Panc1 (cell line): ENCODE measurements around the gene ADD1. TPM values are rescaled to one million over a fixed set of nuclear protein-coding genes. Genes with fewer than 3 reads are reported as not detected.

Experiments
- ATAC-seq: fragments of 200-7000 bp; cut with Tn5 transposase; 2 replicates; pipeline ENCODE4 v1.9.1; 2020; ENCODE audit warnings: mild to moderate bottlenecking, moderate library complexity
- BruUV-seq: library from RNA; stranded (reverse); fragments of 400-500 nt; replicated peaks from 2 replicates; lab custom pipeline; 2021; lab: Mats Ljungman, UMichigan
- CTCF ChIA-PET: fragments of 300-600 bp; sonication (Branson Sonifier 250); formaldehyde crosslinking; loops from one replicate; lab custom pipeline; 2022; ENCODE audit warnings: antibody characterized with exemption; lab: Charles Lee
- POLR2A ChIA-PET: fragments of 300-600 bp; sonication (Branson Sonifier 250); formaldehyde crosslinking; loops from one replicate; lab custom pipeline; 2022; ENCODE audit warnings: antibody characterized with exemption; lab: Charles Lee
- DNase-seq: peaks from one replicate; pipeline ENCODE4 v3.0.0-alpha.2; 2010; ENCODE audit warnings: low read depth, low spot score
- H3K27ac ChIP-seq: 2 replicates; pipeline ENCODE4 v1.5.1; 2011; ENCODE audit warnings: mild to moderate bottlenecking, low read length, inconsistent platforms
- H3K27me3 ChIP-seq: fragments of 200-500 bp; sonication (Bioruptor generic); 2 replicates; pipeline ENCODE4 v1.6.0; 2014; ENCODE audit warnings: low read length, inconsistent platforms; ENCODE audit not compliant: control insufficient read depth, insufficient read depth
- H3K36me3 ChIP-seq: fragments of 200-500 bp; sonication (Bioruptor generic); 2 replicates; pipeline ENCODE4 v1.5.1; 2014; ENCODE audit warnings: inconsistent platforms, mild to moderate bottlenecking, low read length, moderate library complexity; ENCODE audit not compliant: control insufficient read depth, insufficient read depth
- H3K4me1 ChIP-seq: 2 replicates; pipeline ENCODE4 v1.5.1; 2011; ENCODE audit warnings: inconsistent platforms, mild to moderate bottlenecking, low read length, moderate library complexity; ENCODE audit not compliant: control insufficient read depth, insufficient read depth
- H3K4me3 ChIP-seq, 2 experiments: 2 replicates each; pipeline ENCODE4 v1.5.1; 2011 to 2012; ENCODE audit warnings: low read depth in 2 of 2, low read length in 2 of 2, mild to moderate bottlenecking in 2 of 2, inconsistent platforms in 1 of 2, moderate library complexity in 1 of 2
- H3K9me3 ChIP-seq: fragments of 200-500 bp; sonication (Bioruptor generic); 2 replicates; pipeline ENCODE4 v1.5.1; 2014; ENCODE audit warnings: low read depth, mild to moderate bottlenecking, inconsistent platforms, low read length, moderate library complexity; ENCODE audit not compliant: control insufficient read depth, insufficient read depth
- CTCF ChIP-seq: fragments of 450-650 bp; IDR thresholded peaks from 2 replicates; pipeline ENCODE4 v1.5.1; 2017; ENCODE audit warnings: mild to moderate bottlenecking
- POLR2AphosphoS5 ChIP-seq: IDR thresholded peaks from 2 replicates; pipeline ENCODE4 v1.6.1; 2012; ENCODE audit warnings: mild to moderate bottlenecking, low read depth, low read length, moderate library complexity
- REST ChIP-seq, 2 experiments: IDR thresholded peaks; 2 replicates each; pipeline ENCODE4 v1.6.1; 2011 to 2012; ENCODE audit warnings: low read depth in 2 of 2, control low read depth in 1 of 2, low read length in 1 of 2, mild to moderate bottlenecking in 1 of 2, moderate library complexity in 1 of 2; ENCODE audit not compliant: insufficient read depth in 1 of 2
- SIN3A ChIP-seq: IDR thresholded peaks from 2 replicates; pipeline ENCODE4 v1.6.1; 2012; ENCODE audit warnings: low read depth, mild to moderate bottlenecking, low read length, moderate library complexity, borderline replicate concordance; ENCODE audit not compliant: insufficient read depth
- TCF7L2 ChIP-seq: IDR thresholded peaks from 2 replicates; pipeline ENCODE4 v1.6.1; 2011; ENCODE audit warnings: mild to moderate bottlenecking, low read depth, low read length, inconsistent platforms
- in situ Hi-C: cut with HindIII; loops from 2 replicates; pipeline ENCODE4 v1.10.0; 2016; ENCODE audit warnings: low sequenced_read_pairs, low pct_unique_long_range_greater_than_20kb
- intact Hi-C: fragments of 100-400 bp; cut with micrococcal nuclease; formaldehyde crosslinking; loops from one replicate; pipeline ENCODE4 v1.10.0; 2022; ENCODE audit not compliant: unreplicated experiment
- total RNA-seq: library from RNA; stranded (reverse); gene quantifications from one replicate; pipeline ENCODE4 v1.2.1, GENCODE V29; 2021; ENCODE audit not compliant: unreplicated experiment

ADD1 gene
- total RNA-seq, 1 experiment from 2014 or later = 158 TPM

- peaks cover 6% of the 10 kb centered on the region; the same call in 1 of the 2 replicates for H3K4me1 ChIP-seq
- POLR2A ChIA-PET = no interaction called here
- peak overlapping the region; percentile 90 for H3K27ac ChIP-seq
- in situ Hi-C loops = no loop called here
- DNase-seq = no peak
- BruUV-seq = no TSS peak
- peak overlapping the region; percentile 75 for H3K4me3 ChIP-seq
- TF ChIP-seq SIN3A (no peak), REST (IDR thresholded peaks at IDR 0.05; ENCODE audit: insufficient read depth in 1 of 2, low read depth in 2 of 2, low read length in 1 of 2) (no peak), TCF7L2 (no peak), POLR2AphosphoS5 (no peak), CTCF (no peak)
- no peaks in the 10 kb centered on the region; the same call in 1 of the 2 replicates for H3K36me3 ChIP-seq
- CTCF ChIA-PET = interaction anchor here (0.6 kb wide), 1 partner anchor 113 kb away, joined by 4 read pairs; no protein-coding TSS in a partner anchor
- intact Hi-C loops = no loop called here
- H3K9me3 ChIP-seq = no peaks in the 10 kb centered on the region
- H3K27me3 ChIP-seq = no peaks in the 10 kb centered on the region
- peak; percentile 52 for ATAC-seq
Observed at GRCh38 chr4:2843941-2844584, 419 bp downstream of the ADD1 start.

GRCh38 chr4:2846172-2846571, 2.5 kb downstream of the ADD1 start:
- DNase-seq = no peak
- H3K36me3 ChIP-seq = no peaks in the 10 kb centered on the region; the same call in 1 of the 2 replicates
- ATAC-seq = no peak
- H3K9me3 ChIP-seq = no peaks in the 10 kb centered on the region
- BruUV-seq = no TSS peak
- H3K4me3 ChIP-seq = no peak overlapping the region
- H3K27me3 ChIP-seq = no peaks in the 10 kb centered on the region
- TF ChIP-seq CTCF (no peak), POLR2AphosphoS5 (no peak), SIN3A (no peak), REST (IDR thresholded peaks at IDR 0.05; ENCODE audit: insufficient read depth in 1 of 2, low read depth in 2 of 2, low read length in 1 of 2) (no peak), TCF7L2 (no peak)
- peaks cover 6% of the 10 kb centered on the region; the same call in 1 of the 2 replicates for H3K4me1 ChIP-seq
- ChIA-PET CTCF (no interaction called here), POLR2A (no interaction called here)
- H3K27ac ChIP-seq = no peak overlapping the region
- intact Hi-C loops (no loop called here), in situ Hi-C loops (no loop called here)
